HEK293 (cell line): ENCODE measurements around the gene GAL3ST3.

Experiments
- CTCF ChIA-PET: fragments of 350-600 bp; formaldehyde crosslinking; extraction: SDS; loops from one replicate; lab custom pipeline; 2021; ENCODE audit warnings: antibody characterized with exemption; lab: Yijun Ruan, JAX
- POLR2A ChIA-PET: fragments of 300-600 bp; formaldehyde crosslinking; extraction: SDS; loops from one replicate; lab custom pipeline; 2020; ENCODE audit warnings: antibody characterized with exemption, inconsistent platforms; lab: Yijun Ruan, JAX
- H3K27ac ChIP-seq: fragments of 200-500 bp; sonication (Bioruptor generic); 2 replicates; pipeline ENCODE4 v1.5.1; 2014; ENCODE audit warnings: low read depth, low read length, control low read depth, inconsistent platforms; ENCODE audit errors: extremely low read depth
- H3K36me3 ChIP-seq, 2 experiments: fragments of 200-500 bp in 1 of 2; sonication (Bioruptor generic) in 1 of 2; 1 replicate in 1 of 2; 2 replicates in 1 of 2; pipeline ENCODE4 v1.5.1; 2014 to 2017; ENCODE audit warnings: inconsistent platforms in 2 of 2, low read length in 2 of 2; ENCODE audit not compliant: control insufficient read depth in 2 of 2, insufficient read depth in 1 of 2
- H3K4me1 ChIP-seq: fragments of 200-500 bp; sonication (Bioruptor generic); 2 replicates; pipeline ENCODE4 v1.5.1; 2014; ENCODE audit warnings: mild to moderate bottlenecking, low read length, inconsistent platforms; ENCODE audit not compliant: control insufficient read depth, insufficient read depth
- H3K4me3 ChIP-seq: 2 replicates; pipeline ENCODE4 v1.5.1; 2011; ENCODE audit warnings: low read depth, mild to moderate bottlenecking, control low read depth, low read length, moderate library complexity
- H3K9me3 ChIP-seq: fragments of 200-500 bp; sonication (Bioruptor generic); 2 replicates; pipeline ENCODE4 v1.5.1; 2014; ENCODE audit warnings: low read depth, low read length, inconsistent platforms; ENCODE audit not compliant: control insufficient read depth, insufficient read depth
- REST ChIP-seq: fragments of 450-650 bp; formaldehyde crosslinking; IDR thresholded peaks from 2 replicates; pipeline ENCODE4 v1.5.1; 2016; ENCODE audit warnings: missing biosample characterization, missing genetic modification characterization
- SP3 ChIP-seq: fragments of 450-650 bp; formaldehyde crosslinking; IDR thresholded peaks from 2 replicates; pipeline ENCODE4 v1.5.1; 2016; ENCODE audit warnings: missing biosample characterization, missing genetic modification characterization
- ZBTB26 ChIP-seq: fragments of 450-650 bp; formaldehyde crosslinking; optimal IDR thresholded peaks from 2 replicates; pipeline ENCODE3; 2016; ENCODE audit warnings: missing biosample characterization, mild to moderate bottlenecking, missing genetic modification characterization
- ZFP37 ChIP-seq: fragments of 450-650 bp; formaldehyde crosslinking; IDR thresholded peaks from 2 replicates; pipeline ENCODE4 v1.5.1; 2016; ENCODE audit warnings: missing biosample characterization, missing genetic modification characterization
- ZIC2 ChIP-seq: fragments of 450-650 bp; formaldehyde crosslinking; IDR thresholded peaks from 2 replicates; pipeline ENCODE4 v1.5.1; 2016; ENCODE audit warnings: missing biosample characterization, missing genetic modification characterization
- ZNF2 ChIP-seq: fragments of 450-650 bp; formaldehyde crosslinking; IDR thresholded peaks from 2 replicates; pipeline ENCODE4 v1.5.1; 2016; ENCODE audit warnings: missing biosample characterization, missing genetic modification characterization
- ZNF211 ChIP-seq: fragments of 450-650 bp; formaldehyde crosslinking; IDR thresholded peaks from 2 replicates; pipeline ENCODE4 v1.5.1; 2016; ENCODE audit warnings: low read depth, missing biosample characterization, missing genetic modification characterization
- ZNF223 ChIP-seq: fragments of 450-650 bp; formaldehyde crosslinking; IDR thresholded peaks from 2 replicates; pipeline ENCODE4 v1.5.1; 2016; ENCODE audit warnings: missing biosample characterization, missing genetic modification characterization
- ZNF302 ChIP-seq: fragments of 450-650 bp; formaldehyde crosslinking; IDR thresholded peaks from 2 replicates; pipeline ENCODE4 v1.5.1; 2016; ENCODE audit warnings: missing biosample characterization, missing genetic modification characterization, low read depth
- ZNF521 ChIP-seq: fragments of 450-650 bp; formaldehyde crosslinking; IDR thresholded peaks from 2 replicates; pipeline ENCODE4 v1.5.1; 2017; ENCODE audit warnings: missing biosample characterization, mild to moderate bottlenecking, missing genetic modification characterization
- ZNF670 ChIP-seq: fragments of 450-650 bp; formaldehyde crosslinking; IDR thresholded peaks from 2 replicates; pipeline ENCODE4 v1.5.1; 2016; ENCODE audit warnings: missing biosample characterization, missing genetic modification characterization, low read depth
- ZNF707 ChIP-seq: fragments of 450-650 bp; formaldehyde crosslinking; IDR thresholded peaks from 2 replicates; pipeline ENCODE4 v1.5.1; 2016; ENCODE audit warnings: missing biosample characterization, missing genetic modification characterization
- ZNF776 ChIP-seq: fragments of 450-650 bp; formaldehyde crosslinking; IDR thresholded peaks from 2 replicates; pipeline ENCODE4 v1.5.0; 2017; ENCODE audit warnings: missing biosample characterization, missing genetic modification characterization, borderline replicate concordance
- ZSCAN5A ChIP-seq: fragments of 450-650 bp; formaldehyde crosslinking; IDR thresholded peaks from 2 replicates; pipeline ENCODE4 v1.5.1; 2016; ENCODE audit warnings: missing biosample characterization, missing genetic modification characterization
- ZXDB ChIP-seq: fragments of 450-650 bp; formaldehyde crosslinking; IDR thresholded peaks from 2 replicates; pipeline ENCODE4 v1.5.1; 2016; ENCODE audit warnings: missing biosample characterization, missing genetic modification characterization
- TF ChIP-seq, protein P1 (sequence below): fragments of 450-650 bp; formaldehyde crosslinking; IDR thresholded peaks from 2 replicates; pipeline ENCODE4 v1.5.1; 2017; ENCODE audit warnings: missing biosample characterization, missing genetic modification characterization
- TF ChIP-seq, protein P2 (sequence below): fragments of 450-650 bp; formaldehyde crosslinking; IDR thresholded peaks from 2 replicates; pipeline ENCODE4 v1.5.1; 2016; ENCODE audit warnings: missing biosample characterization, missing genetic modification characterization, borderline replicate concordance

GAL3ST3 gene

GRCh38 chr11:66012946-66013761 is 35.8 kb downstream of the GAL3ST3 start:
- H3K9me3 ChIP-seq = no peaks in the 10 kb centered on the region
- TF ChIP-seq REST = peak; percentile 84
- no peak for TF ChIP-seq ZNF223 (tag by site-specific recombination)
- no peak for TF ChIP-seq SP3
- no peaks in the 10 kb centered on the region for H3K4me1 ChIP-seq
- H3K36me3 ChIP-seq = no peaks in the 10 kb centered on the region
- ChIA-PET POLR2A (interaction anchor here (1.0 to 1.2 kb wide), 2 partner anchors 9 to 11 kb away, joined by 3 to 4 read pairs; partner anchors contain the start of genes BANF1 and EIF1AD), CTCF (interaction anchor here (0.7 to 2.0 kb wide), 3 partner anchors 9 to 234 kb away, joined by 3 to 9 read pairs (median 5); no protein-coding TSS in a partner anchor)
- H3K4me3 ChIP-seq = no peak overlapping the region
- H3K27ac ChIP-seq = no peak overlapping the region

GRCh38 chr11:66012371-66012945 is 36.5 kb downstream of the GAL3ST3 start:
- no peak overlapping the region for H3K27ac ChIP-seq
- no peaks in the 10 kb centered on the region for H3K4me1 ChIP-seq
- H3K9me3 ChIP-seq = no peaks in the 10 kb centered on the region
- no peak overlapping the region for H3K4me3 ChIP-seq
- H3K36me3 ChIP-seq = no peaks in the 10 kb centered on the region
- TF ChIP-seq ZSCAN5A (tag by site-specific recombination) = no peak
- no peak for TF ChIP-seq ZNF670
- TF ChIP-seq ZNF707 = no peak
- 0 out of 2 replicates have a peak, but pooled peaks have one; percentile 13 for TF ChIP-seq ZIC2 (tag by site-specific recombination)
- TF ChIP-seq, protein P1, sequence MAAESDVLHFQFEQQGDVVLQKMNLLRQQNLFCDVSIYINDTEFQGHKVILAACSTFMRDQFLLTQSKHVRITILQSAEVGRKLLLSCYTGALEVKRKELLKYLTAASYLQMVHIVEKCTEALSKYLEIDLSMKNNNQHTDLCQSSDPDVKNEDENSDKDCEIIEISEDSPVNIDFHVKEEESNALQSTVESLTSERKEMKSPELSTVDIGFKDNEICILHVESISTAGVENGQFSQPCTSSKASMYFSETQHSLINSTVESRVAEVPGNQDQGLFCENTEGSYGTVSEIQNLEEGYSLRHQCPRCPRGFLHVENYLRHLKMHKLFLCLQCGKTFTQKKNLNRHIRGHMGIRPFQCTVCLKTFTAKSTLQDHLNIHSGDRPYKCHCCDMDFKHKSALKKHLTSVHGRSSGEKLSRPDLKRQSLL = no peak
- CTCF ChIA-PET = interaction anchor here (0.7 to 2.0 kb wide), 3 partner anchors 10 to 233 kb away, joined by 3 to 9 read pairs (median 5); no protein-coding TSS in a partner anchor
- POLR2A ChIA-PET = interaction anchor here (1.0 to 1.2 kb wide), 2 partner anchors 10 kb away, joined by 3 to 4 read pairs; partner anchors contain the start of genes BANF1 and EIF1AD

DNA sequence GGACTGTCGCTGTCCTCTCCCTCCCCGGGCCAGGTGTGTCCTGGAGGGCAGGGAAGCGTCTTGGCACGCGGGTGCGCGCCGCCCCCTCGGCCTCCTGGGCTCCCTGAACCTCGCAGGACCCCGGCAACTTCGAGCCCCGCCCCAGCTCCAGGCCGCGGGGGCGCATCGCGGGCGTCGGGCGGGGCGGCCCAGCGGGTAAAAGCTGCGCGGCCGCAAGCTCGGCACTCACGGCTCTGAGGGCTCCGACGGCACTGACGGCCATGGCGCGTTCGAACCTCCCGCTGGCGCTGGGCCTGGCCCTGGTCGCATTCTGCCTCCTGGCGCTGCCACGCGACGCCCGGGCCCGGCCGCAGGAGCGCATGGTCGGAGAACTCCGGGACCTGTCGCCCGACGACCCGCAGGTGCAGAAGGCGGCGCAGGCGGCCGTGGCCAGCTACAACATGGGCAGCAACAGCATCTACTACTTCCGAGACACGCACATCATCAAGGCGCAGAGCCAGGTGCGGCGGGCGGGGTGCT is 37.1 kb downstream of the GAL3ST3 start, which contains the start of gene CST6:
CST6 (plus strand) TSS at position 224 of the 519 bp plus-strand sequence; CDS start at position 261, 37 bp downstream.
- no peak within 1 kb of the TSS for H3K27ac ChIP-seq

More for the DNA sequence above, 37.1 kb downstream of the GAL3ST3 start, which contains the start of gene CST6:
- H3K9me3 ChIP-seq = no peaks in the 10 kb centered on the region
- H3K4me1 ChIP-seq = no peaks in the 10 kb centered on the region
- ChIA-PET CTCF (interaction anchor here (1.5 to 3.1 kb wide), 2 partner anchors 10 to 33 kb away, joined by 4 to 15 read pairs; no protein-coding TSS in a partner anchor), POLR2A (interaction anchor here (0.6 to 1.4 kb wide), 4 partner anchors 10 to 471 kb away, joined by 3 to 5 read pairs (median 3); partner anchors contain the start of genes BANF1, EIF1AD and FIBP)
- TF ChIP-seq ZNF211 (tag by site-specific recombination) (no peak), ZNF2 (tag by site-specific recombination) (no peak), ZNF302 (tag by site-specific recombination) (no peak), ZFP37 (tag by site-specific recombination) (no peak), ZBTB26 (no peak), ZXDB (tag by site-specific recombination) (no peak), ZNF776 (tag by site-specific recombination) (no peak), ZNF521 (no peak)
- TF ChIP-seq, protein P2, sequence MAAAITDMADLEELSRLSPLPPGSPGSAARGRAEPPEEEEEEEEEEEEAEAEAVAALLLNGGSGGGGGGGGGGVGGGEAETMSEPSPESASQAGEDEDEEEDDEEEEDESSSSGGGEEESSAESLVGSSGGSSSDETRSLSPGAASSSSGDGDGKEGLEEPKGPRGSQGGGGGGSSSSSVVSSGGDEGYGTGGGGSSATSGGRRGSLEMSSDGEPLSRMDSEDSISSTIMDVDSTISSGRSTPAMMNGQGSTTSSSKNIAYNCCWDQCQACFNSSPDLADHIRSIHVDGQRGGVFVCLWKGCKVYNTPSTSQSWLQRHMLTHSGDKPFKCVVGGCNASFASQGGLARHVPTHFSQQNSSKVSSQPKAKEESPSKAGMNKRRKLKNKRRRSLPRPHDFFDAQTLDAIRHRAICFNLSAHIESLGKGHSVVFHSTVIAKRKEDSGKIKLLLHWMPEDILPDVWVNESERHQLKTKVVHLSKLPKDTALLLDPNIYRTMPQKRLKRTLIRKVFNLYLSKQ = no peak
- no peaks in the 10 kb centered on the region for H3K36me3 ChIP-seq
- H3K4me3 ChIP-seq = no peak within 1 kb of the TSS
